Smooth muscle cell (in vitro differentiated cells): ENCODE results near the gene RPL27. TPM values are rescaled to one million over a fixed set of nuclear protein-coding genes. Genes with fewer than 3 reads are reported as not detected.

ENCODE experiments used
- DNase-seq: peaks from one replicate; lab custom pipeline; 2025; ENCODE audit not compliant: unreplicated experiment; lab: John Stamatoyannopoulos, UW
- H2AFZ ChIP-seq: fragments of 200-600 bp; sonication (generic); 2 replicates; pipeline ENCODE4 v1.6.0; 2016; ENCODE audit warnings: antibody characterized with exemption, low read depth, mild to moderate bottlenecking
- H3F3A ChIP-seq: fragments of 200-600 bp; sonication (generic); 2 replicates; pipeline ENCODE4 v1.6.0; 2017; ENCODE audit warnings: antibody characterized with exemption, low read depth
- H3K27ac ChIP-seq: fragments of 200-600 bp; sonication (generic); 2 replicates; pipeline ENCODE4 v1.5.1; 2016; ENCODE audit warnings: low read depth, mild to moderate bottlenecking
- H3K27me3 ChIP-seq: fragments of 200-600 bp; sonication (generic); 2 replicates; pipeline ENCODE4 v1.6.1; 2016; ENCODE audit warnings: low read depth, mild to moderate bottlenecking
- H3K36me3 ChIP-seq: fragments of 200-600 bp; sonication (generic); 2 replicates; pipeline ENCODE4 v1.5.1; 2016; ENCODE audit warnings: low read depth
- H3K4me1 ChIP-seq: fragments of 200-600 bp; sonication (generic); 2 replicates; pipeline ENCODE4 v1.5.1; 2016; ENCODE audit warnings: low read depth
- H3K4me2 ChIP-seq: fragments of 200-600 bp; sonication (generic); 2 replicates; pipeline ENCODE4 v1.6.0; 2016; ENCODE audit warnings: mild to moderate bottlenecking
- H3K4me3 ChIP-seq: fragments of 200-600 bp; sonication (generic); 2 replicates; pipeline ENCODE4 v1.5.1; 2016; ENCODE audit warnings: mild to moderate bottlenecking
- H3K79me2 ChIP-seq: fragments of 200-600 bp; sonication (generic); 2 replicates; pipeline ENCODE4 v1.6.0; 2016; ENCODE audit warnings: low read depth, mild to moderate bottlenecking
- H3K9ac ChIP-seq: fragments of 200-600 bp; sonication (generic); 2 replicates; pipeline ENCODE4 v1.6.0; 2016; ENCODE audit warnings: low read depth
- H3K9me3 ChIP-seq: fragments of 200-600 bp; sonication (generic); replicated peaks from 2 replicates; pipeline ENCODE4 v1.5.1; 2016; ENCODE audit warnings: low read depth
- H4K20me1 ChIP-seq: fragments of 200-600 bp; sonication (generic); 2 replicates; pipeline ENCODE4 v1.6.0; 2016; ENCODE audit warnings: low read depth
- WGBS: methylation state at CpG from one replicate; pipeline ENCODE4 v1.1.7; 2016; ENCODE audit warnings: low lambda C conversion rate; 5-methylcytosine and 5-hydroxymethylcytosine counted together
- polyA plus RNA-seq: library from polyadenylated mRNA; unstranded; fragments of >200 nt; fragmentation: Nextera tagmentation; extraction: Ambion mirVana; gene quantifications from 2 replicates; pipeline ENCODE4 v1.2.1, GENCODE V29; 2016
- total RNA-seq: library from RNA; depleted of rRNA; stranded (reverse); fragments of >200 nt; gene quantifications from 2 replicates; pipeline ENCODE4 v1.2.3, GENCODE V29; 2014
- TF ChIP-seq, protein P1 (sequence below): fragments of 200-600 bp; sonication (generic); IDR thresholded peaks from 2 replicates; pipeline ENCODE4 v1.5.1; 2017; ENCODE audit warnings: borderline replicate concordance, mild to moderate bottlenecking, antibody characterized with exemption; ENCODE audit not compliant: insufficient read depth, poor library complexity, severe bottlenecking

The RPL27 gene
- total and polyA plus RNA-seq, 2 experiments from 2014 or later = 963 to 2,084 TPM

DNA sequence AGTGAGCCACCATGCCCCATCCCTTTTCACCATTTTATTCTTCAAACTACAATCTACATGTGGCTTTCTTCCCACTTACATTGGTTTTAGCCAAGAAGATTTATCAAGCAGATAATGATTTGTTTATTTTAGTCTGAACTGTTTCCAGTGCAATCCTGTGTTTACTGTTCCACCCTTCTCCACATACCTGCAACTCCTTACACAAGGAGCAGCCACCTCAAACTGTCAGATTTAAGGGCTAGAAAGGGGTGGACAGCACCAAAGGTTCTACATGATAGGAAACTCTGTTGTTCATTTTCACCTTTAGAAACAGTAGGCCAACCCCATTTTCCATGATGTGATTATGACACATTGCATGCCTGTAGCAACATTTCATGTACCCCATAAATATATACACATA is 16.0 kb upstream of the RPL27 start:
- H2AFZ ChIP-seq = no peak overlapping the region
- H3K79me2 ChIP-seq = peaks cover 37% of the 10 kb centered on the region
- no peaks in the 10 kb centered on the region for H3F3A ChIP-seq
- no peak overlapping the region for H3K4me3 ChIP-seq
- no peak overlapping the region for H3K27ac ChIP-seq
- H3K36me3 ChIP-seq = peaks cover 6% of the 10 kb centered on the region
- peaks cover 7% of the 10 kb centered on the region for H3K4me1 ChIP-seq
- H3K27me3 ChIP-seq = no peaks in the 10 kb centered on the region
- no peak for DNase-seq
- no peak overlapping the region for H3K9ac ChIP-seq
- no peaks in the 10 kb centered on the region for H3K9me3 ChIP-seq
- TF ChIP-seq, protein P1, sequence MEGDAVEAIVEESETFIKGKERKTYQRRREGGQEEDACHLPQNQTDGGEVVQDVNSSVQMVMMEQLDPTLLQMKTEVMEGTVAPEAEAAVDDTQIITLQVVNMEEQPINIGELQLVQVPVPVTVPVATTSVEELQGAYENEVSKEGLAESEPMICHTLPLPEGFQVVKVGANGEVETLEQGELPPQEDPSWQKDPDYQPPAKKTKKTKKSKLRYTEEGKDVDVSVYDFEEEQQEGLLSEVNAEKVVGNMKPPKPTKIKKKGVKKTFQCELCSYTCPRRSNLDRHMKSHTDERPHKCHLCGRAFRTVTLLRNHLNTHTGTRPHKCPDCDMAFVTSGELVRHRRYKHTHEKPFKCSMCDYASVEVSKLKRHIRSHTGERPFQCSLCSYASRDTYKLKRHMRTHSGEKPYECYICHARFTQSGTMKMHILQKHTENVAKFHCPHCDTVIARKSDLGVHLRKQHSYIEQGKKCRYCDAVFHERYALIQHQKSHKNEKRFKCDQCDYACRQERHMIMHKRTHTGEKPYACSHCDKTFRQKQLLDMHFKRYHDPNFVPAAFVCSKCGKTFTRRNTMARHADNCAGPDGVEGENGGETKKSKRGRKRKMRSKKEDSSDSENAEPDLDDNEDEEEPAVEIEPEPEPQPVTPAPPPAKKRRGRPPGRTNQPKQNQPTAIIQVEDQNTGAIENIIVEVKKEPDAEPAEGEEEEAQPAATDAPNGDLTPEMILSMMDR = no peak
- H3K4me2 ChIP-seq = peak overlapping the region; percentile 99
- H4K20me1 ChIP-seq = peaks cover 30% of the 10 kb centered on the region

DNA sequence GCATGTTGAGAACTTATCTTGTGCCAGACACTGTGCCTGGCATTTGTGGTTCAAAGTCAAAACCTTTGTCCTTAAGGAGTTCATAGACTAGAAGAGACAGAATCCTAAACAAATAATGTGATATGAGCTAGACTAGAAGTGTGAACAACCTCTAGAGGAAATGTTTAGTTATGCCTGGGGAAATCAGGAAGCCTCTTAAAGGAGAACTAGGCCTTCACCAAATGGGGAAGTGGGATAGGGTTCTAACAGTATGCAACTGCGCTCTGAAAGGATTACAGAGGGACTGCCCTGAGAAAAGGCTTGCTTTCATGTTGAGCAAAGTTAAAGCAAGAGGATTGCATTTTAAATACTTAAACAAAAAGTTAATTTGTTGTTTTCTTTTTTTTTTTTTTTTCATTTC is 13.0 kb upstream of the RPL27 start:
- Histone ChIP-seq H3K27ac (no peak overlapping the region), H3F3A (no peaks in the 10 kb centered on the region), H3K79me2 (peaks cover 37% of the 10 kb centered on the region), H3K36me3 (peaks cover 22% of the 10 kb centered on the region), H3K4me2 (no peak overlapping the region), H3K9ac (no peak overlapping the region), H3K4me1 (no peaks in the 10 kb centered on the region), H3K27me3 (no peaks in the 10 kb centered on the region), H2AFZ (no peak overlapping the region), H4K20me1 (peaks cover 30% of the 10 kb centered on the region), H3K4me3 (no peak overlapping the region), H3K9me3 (no peaks in the 10 kb centered on the region)
- TF ChIP-seq, protein P1 = no peak
- no peak for DNase-seq
- 82% methylated on average over 1 of the region's 1 CpG for WGBS

DNA sequence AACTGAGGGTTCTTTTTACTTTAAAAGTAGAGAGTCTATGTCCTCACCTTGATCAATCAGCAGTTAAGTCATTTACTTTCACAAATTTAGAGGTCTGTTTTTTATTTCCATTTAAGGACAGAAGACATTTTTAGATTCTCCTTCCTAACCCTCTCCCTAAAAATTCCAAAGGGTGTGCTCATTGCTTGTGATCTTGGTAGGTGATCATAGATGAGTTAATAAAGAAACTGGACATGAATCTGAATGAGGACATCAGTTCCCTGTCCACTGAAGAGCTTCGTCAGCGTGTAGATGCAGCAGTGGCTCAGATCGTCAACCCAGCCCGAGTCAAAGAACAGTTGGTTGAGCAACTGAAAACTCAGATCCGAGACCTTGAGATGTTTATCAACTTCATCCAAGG is 9.1 kb upstream of the RPL27 start:
- Histone ChIP-seq H3K27ac (no peak overlapping the region), H3K27me3 (no peaks in the 10 kb centered on the region), H3K4me3 (no peak overlapping the region), H4K20me1 (peaks cover 9% of the 10 kb centered on the region), H3K4me2 (no peak overlapping the region), H3K4me1 (no peaks in the 10 kb centered on the region), H3K9ac (no peak overlapping the region), H3K36me3 (peaks cover 22% of the 10 kb centered on the region), H3K79me2 (peaks cover 8% of the 10 kb centered on the region), H2AFZ (no peak overlapping the region), H3F3A (peaks cover under 1% of the 10 kb centered on the region), H3K9me3 (no peaks in the 10 kb centered on the region)
- WGBS = 96% methylated on average over 5 of the region's 5 CpGs
- TF ChIP-seq, protein P1 = no peak
- DNase-seq = no peak
